Measurements from ENCODE around the gene CLCA4. TPM values are rescaled to one million over a fixed set of nuclear protein-coding genes. Genes with fewer than 3 reads are reported as not detected.

The CLCA4 gene
- total RNA-seq, 2 experiments from 2014 or later = not detected

DNA sequence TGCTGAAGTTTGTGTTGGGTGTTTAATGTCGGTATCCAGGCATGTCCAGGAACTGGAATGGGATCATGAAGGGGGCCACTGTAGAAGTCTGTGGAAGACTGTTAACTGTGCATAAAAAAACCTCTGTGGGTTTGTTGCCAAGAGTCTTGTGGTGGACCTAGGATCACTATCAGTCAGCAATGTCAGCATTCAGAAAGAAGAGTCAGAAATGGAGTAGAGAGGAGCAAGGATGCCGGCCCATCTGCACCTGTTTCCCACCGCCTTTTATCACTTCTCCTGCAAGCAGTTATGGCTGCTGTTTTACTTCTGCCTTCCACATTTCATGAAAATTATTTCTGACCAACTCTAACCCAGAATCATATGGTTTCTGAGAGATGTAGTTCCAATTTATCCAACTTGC is 36.7 kb downstream of the CLCA4 start:
- intact Hi-C loops (cut with DNase I, micrococcal nuclease) = no loop called here
- H3K9me3 ChIP-seq (ENCODE audit: control insufficient read depth in 1 of 2, insufficient read depth in 1 of 2, low read length in 2 of 2) = no peaks in the 10 kb centered on the region
- H3K27me3 ChIP-seq (ENCODE audit: control insufficient read depth in 1 of 2, insufficient read depth in 2 of 2, low read length in 2 of 2) = no peaks in the 10 kb centered on the region
- H3K4me1 Mint-ChIP-seq (ENCODE audit: low read depth) = no peaks in the 10 kb centered on the region
- H3K9me3 Mint-ChIP-seq = no peaks in the 10 kb centered on the region
- POLR2A ChIA-PET = no interaction called here
- H3K27me3 Mint-ChIP-seq = peaks cover 15% of the 10 kb centered on the region
- no peak overlapping the region for H3K4me3 ChIP-seq (ENCODE audit: low read length)
- ATAC-seq (ENCODE audit: poor library complexity) (no peak), DNase-seq (no peak)
- no peak overlapping the region for H3K27ac Mint-ChIP-seq
- no peak overlapping the region for H3K27ac ChIP-seq (ENCODE audit: low read depth in 1 of 2, low read length in 2 of 2)
- TF ChIP-seq, protein P1, sequence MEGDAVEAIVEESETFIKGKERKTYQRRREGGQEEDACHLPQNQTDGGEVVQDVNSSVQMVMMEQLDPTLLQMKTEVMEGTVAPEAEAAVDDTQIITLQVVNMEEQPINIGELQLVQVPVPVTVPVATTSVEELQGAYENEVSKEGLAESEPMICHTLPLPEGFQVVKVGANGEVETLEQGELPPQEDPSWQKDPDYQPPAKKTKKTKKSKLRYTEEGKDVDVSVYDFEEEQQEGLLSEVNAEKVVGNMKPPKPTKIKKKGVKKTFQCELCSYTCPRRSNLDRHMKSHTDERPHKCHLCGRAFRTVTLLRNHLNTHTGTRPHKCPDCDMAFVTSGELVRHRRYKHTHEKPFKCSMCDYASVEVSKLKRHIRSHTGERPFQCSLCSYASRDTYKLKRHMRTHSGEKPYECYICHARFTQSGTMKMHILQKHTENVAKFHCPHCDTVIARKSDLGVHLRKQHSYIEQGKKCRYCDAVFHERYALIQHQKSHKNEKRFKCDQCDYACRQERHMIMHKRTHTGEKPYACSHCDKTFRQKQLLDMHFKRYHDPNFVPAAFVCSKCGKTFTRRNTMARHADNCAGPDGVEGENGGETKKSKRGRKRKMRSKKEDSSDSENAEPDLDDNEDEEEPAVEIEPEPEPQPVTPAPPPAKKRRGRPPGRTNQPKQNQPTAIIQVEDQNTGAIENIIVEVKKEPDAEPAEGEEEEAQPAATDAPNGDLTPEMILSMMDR (IDR thresholded peaks at IDR 0.05) = no peak
- no peaks in the 10 kb centered on the region for H3K36me3 ChIP-seq (ENCODE audit: insufficient read depth, low read length)
- CTCF ChIA-PET = no interaction called here
- no peak overlapping the region for H3K4me3 Mint-ChIP-seq
- H3K4me1 ChIP-seq (ENCODE audit: insufficient read depth, low read length) = no peaks in the 10 kb centered on the region
- H3K36me3 Mint-ChIP-seq (ENCODE audit: low read depth) = no peaks in the 10 kb centered on the region

DNA sequence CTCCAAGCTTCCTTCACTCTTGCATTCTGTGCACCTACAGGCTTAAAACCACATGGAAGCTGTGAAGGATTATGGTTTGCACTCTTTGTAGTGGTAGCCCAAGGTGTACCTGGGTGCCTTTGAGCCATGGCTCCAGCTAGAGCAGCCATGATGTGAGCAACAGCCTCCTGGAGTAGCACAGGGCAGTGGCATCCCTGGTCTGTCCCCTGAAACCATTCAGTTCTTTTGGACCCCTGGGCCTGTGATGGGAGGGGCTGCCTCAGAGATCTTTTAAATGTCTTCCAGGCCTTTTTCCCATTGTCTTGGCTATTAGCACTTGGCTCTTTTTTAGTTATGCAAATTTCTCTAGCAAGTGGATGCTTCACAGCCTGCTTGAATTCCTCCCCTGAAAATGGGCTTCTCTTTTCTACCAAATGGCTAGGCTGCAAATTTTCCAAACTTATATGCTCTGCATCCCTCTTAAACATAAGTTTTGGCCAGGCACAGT is 47.4 kb downstream of the CLCA4 start:
- no peak for DNase-seq
- no peaks in the 10 kb centered on the region for H3K4me1 Mint-ChIP-seq (ENCODE audit: low read depth)
- ChIA-PET POLR2A (no interaction called here), CTCF (no interaction called here)
- H3K27me3 Mint-ChIP-seq = peaks cover 19% of the 10 kb centered on the region
- Histone ChIP-seq H3K9me3 (ENCODE audit: control insufficient read depth in 1 of 2, insufficient read depth in 1 of 2, low read length in 2 of 2) (peaks cover 9 to 14% of the 10 kb centered on the region in 2 experiments), H3K27me3 (ENCODE audit: control insufficient read depth in 1 of 2, insufficient read depth in 2 of 2, low read length in 2 of 2) (no peaks in the 10 kb centered on the region), H3K4me3 (ENCODE audit: low read length) (no peak overlapping the region), H3K27ac (ENCODE audit: low read depth in 1 of 2, low read length in 2 of 2) (no peak overlapping the region), H3K36me3 (ENCODE audit: insufficient read depth, low read length) (no peaks in the 10 kb centered on the region), H3K4me1 (ENCODE audit: insufficient read depth, low read length) (no peaks in the 10 kb centered on the region)
- H3K27ac Mint-ChIP-seq = no peak overlapping the region
- TF ChIP-seq, protein P1 (IDR thresholded peaks at IDR 0.05) = no peak
- H3K36me3 Mint-ChIP-seq (ENCODE audit: low read depth) = no peaks in the 10 kb centered on the region
- H3K9me3 Mint-ChIP-seq = peaks cover 11% of the 10 kb centered on the region
- intact Hi-C loops (cut with DNase I, micrococcal nuclease) = no loop called here
- H3K4me3 Mint-ChIP-seq = no peak overlapping the region
- no peak for ATAC-seq (ENCODE audit: poor library complexity)

DNA sequence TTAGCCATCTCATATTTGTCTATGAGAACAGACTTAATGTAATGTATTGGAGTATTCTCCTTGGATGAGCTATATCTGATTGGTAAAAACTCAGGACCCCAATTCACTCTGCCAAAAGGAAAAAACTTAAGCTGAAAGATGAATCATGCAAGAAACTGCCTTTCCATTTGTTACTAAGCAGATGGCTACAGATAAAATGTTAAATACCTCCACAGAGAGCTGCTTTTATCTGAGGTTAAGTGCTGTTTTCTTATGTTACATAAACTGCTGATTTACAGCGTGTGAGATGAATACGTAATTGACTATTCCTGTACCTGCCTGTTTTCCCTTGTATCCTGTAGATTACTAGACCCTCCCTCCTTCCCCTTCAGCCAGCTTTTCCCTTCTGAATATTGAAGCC is 49.3 kb downstream of the CLCA4 start:
- Histone ChIP-seq H3K36me3 (ENCODE audit: insufficient read depth, low read length) (no peaks in the 10 kb centered on the region), H3K27ac (ENCODE audit: low read depth in 1 of 2, low read length in 2 of 2) (no peak overlapping the region), H3K9me3 (ENCODE audit: control insufficient read depth in 1 of 2, insufficient read depth in 1 of 2, low read length in 2 of 2) (peaks cover 9 to 14% of the 10 kb centered on the region in 2 experiments), H3K4me1 (ENCODE audit: insufficient read depth, low read length) (no peaks in the 10 kb centered on the region), H3K4me3 (ENCODE audit: low read length) (no peak overlapping the region), H3K27me3 (ENCODE audit: control insufficient read depth in 1 of 2, insufficient read depth in 2 of 2, low read length in 2 of 2) (no peaks in the 10 kb centered on the region)
- Mint-ChIP-seq H3K9me3 (peaks cover 11% of the 10 kb centered on the region), H3K27me3 (peaks cover 10% of the 10 kb centered on the region), H3K4me1 (ENCODE audit: low read depth) (no peaks in the 10 kb centered on the region), H3K27ac (no peak overlapping the region), H3K4me3 (no peak overlapping the region), H3K36me3 (ENCODE audit: low read depth) (no peaks in the 10 kb centered on the region)
- ChIA-PET CTCF (no interaction called here), POLR2A (no interaction called here)
- ATAC-seq (ENCODE audit: poor library complexity) (no peak), DNase-seq (no peak)
- intact Hi-C loops (cut with DNase I, micrococcal nuclease) = no loop called here
- TF ChIP-seq, protein P1 (IDR thresholded peaks at IDR 0.05) = no peak
